ENCODE results near the gene TBX4. TPM values are rescaled to one million over a fixed set of nuclear protein-coding genes. Genes with fewer than 3 reads are reported as not detected.

Gene TBX4
- total and polyA plus RNA-seq, 2 of the 13 experiments (the other 11 are each of a cell fraction or from before 2014, with no cell fraction given), result 0.11 to 1.1 TPM

GRCh38 chr17:61444075-61444474, 8.1 kb upstream of the TBX4 start:
- Histone ChIP-seq H3K27me3 (ENCODE audit: control insufficient read depth in 1 of 2, insufficient read depth in 2 of 2, low read length in 2 of 2) (no peaks in the 10 kb centered on the region), H2AFZ (ENCODE audit: low read length) (no peak overlapping the region), H3K79me2 (ENCODE audit: insufficient read depth, low read length) (no peaks in the 10 kb centered on the region), H3K9me3 (ENCODE audit: low read length) (no peaks in the 10 kb centered on the region), H3K27ac (ENCODE audit: extremely low read length, insufficient read depth, low read length) (no peak overlapping the region), H3K9ac (ENCODE audit: insufficient read depth, low read depth, low read length) (no peak overlapping the region), H3K4me3 (replicated peaks in 1 of 3; ENCODE audit: insufficient read depth in 1 of 3, low read depth in 2 of 3, low read length in 3 of 3) (no peak overlapping the region), H3K4me1 (ENCODE audit: insufficient read depth, low read length) (peaks cover 15% of the 10 kb centered on the region), H4K20me1 (ENCODE audit: insufficient read depth, low read length) (no peaks in the 10 kb centered on the region), H3K4me2 (ENCODE audit: low read depth, low read length) (no peak overlapping the region), H3K36me3 (replicated peaks in 1 of 2; ENCODE audit: control insufficient read depth in 1 of 2, insufficient read depth in 2 of 2, low read length in 2 of 2) (no peaks in the 10 kb centered on the region)
- no peak for TF ChIP-seq HNF1B (CRISPR knock-in tag; IDR thresholded peaks at IDR 0.05)
- no peak for TF ChIP-seq HOXA3 (CRISPR knock-in tag; IDR thresholded peaks at IDR 0.05)
- no peak for TF ChIP-seq KIAA2018 (CRISPR knock-in tag; IDR thresholded peaks at IDR 0.05; ENCODE audit: borderline replicate concordance)
- no peak for TF ChIP-seq ZNF33B (CRISPR knock-in tag; IDR thresholded peaks at IDR 0.05)
- TF ChIP-seq ZNF619 (CRISPR knock-in tag; IDR thresholded peaks at IDR 0.05), result no peak
- no peak for TF ChIP-seq NFATC3 (CRISPR knock-in tag; IDR thresholded peaks at IDR 0.05)
- no peak for TF ChIP-seq HNRNPH1 (optimal IDR thresholded peaks at IDR 0.05; ENCODE audit: low read depth, low read length)
- no peak for TF ChIP-seq ZNF747 (CRISPR knock-in tag; IDR thresholded peaks at IDR 0.05; ENCODE audit: borderline replicate concordance)
- no peak for TF ChIP-seq SAP130 (CRISPR knock-in tag; IDR thresholded peaks at IDR 0.05; ENCODE audit: low read depth)
- no peak for TF ChIP-seq STAG1 (CRISPR knock-in tag; IDR thresholded peaks at IDR 0.05)
- TF ChIP-seq ZNF552 (CRISPR knock-in tag; IDR thresholded peaks at IDR 0.05; ENCODE audit: borderline replicate concordance), result no peak
- CTCF ChIA-PET (ENCODE audit: low intra/inter-chr PET ratio, low total read pairs), result no interaction called here
- POLR2A ChIA-PET, result interaction anchor here (1.4 kb wide), 1 partner anchor 17 kb away, joined by 5 read pairs; no protein-coding TSS in a partner anchor
- 92% methylated on average over 13 of the region's 13 CpGs for WGBS (ENCODE audit: low lambda C conversion rate)
- in situ Hi-C loops (cut with HindIII; ENCODE audit: extremely low pct_ligation_motif_present, low pct_unique_long_range_greater_than_20kb), result no loop called here
- intact Hi-C loops (cut with micrococcal nuclease; ENCODE audit: unreplicated experiment), result no loop called here
- no peak for FAIRE-seq
- BruUV-seq (replicated peaks), result no TSS peak
- DNase-seq (ENCODE audit: low spot score), result no peak
- no peak for ATAC-seq

All from HepG2 (cell line).